ENCODE measurements around the gene PPFIA1.
"Not testable (repeated sequence)": the region's sequence is repeated elsewhere in the genome, so short reads cannot be mapped to it uniquely, and the experiment has no call there.

PPFIA1 gene

DNA sequence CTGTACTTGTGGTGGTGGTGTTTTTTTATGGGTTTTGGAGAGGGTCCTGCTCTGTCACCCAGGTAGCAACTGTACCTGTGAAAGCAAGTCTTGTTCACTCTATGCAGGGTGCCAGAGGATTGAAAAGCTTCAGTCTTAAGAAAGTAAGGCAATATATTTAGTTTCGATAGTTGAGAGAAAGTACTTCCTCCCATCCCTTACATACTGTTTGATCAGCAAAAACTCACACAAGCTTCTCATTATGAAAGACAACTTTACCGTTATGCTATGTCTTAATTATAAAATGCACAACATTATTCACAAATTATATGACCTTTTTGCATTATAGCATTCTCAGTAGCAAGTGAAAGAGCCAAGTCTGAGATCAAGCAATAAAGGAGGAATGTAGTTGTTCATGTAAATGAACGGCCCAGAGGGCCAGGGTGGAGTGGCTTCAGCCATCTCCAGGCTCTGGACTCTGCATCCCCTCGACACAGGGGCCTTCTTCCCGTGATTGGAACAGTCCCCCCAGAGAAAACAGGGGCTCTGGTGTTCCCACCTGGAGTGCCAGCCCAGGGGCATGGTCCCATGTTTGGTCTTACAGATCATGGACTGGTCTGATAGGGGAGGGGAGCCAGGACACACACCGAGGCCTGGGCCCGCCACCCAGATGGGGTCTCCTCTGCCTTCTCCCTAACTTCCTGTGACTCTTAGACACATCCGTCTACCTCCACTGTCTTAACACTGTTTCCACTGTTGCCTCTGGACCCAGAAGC is 89.1 kb downstream of the PPFIA1 start:
- DNase-seq (ENCODE audit: low read depth): no peak

DNA sequence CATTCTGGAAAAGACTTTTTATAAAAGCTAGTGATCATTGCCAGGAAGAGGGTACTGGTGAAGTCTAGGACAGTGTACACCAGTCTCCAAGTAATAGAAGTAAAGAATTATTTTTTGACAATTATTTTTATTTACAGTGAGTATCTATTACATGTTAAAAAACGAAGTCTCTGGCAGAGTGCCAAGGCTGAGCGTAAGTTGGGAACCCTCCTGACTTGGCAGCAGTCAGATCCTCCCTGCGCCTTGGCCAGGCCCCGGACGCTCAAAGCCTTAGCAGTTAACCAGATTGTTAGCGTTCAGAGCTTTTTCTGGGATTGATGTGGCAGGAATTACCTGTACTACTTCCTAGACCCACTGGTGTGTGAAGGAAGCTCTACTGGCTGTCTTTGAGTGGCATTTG is 89.7 kb downstream of the PPFIA1 start:
- no peak for DNase-seq (ENCODE audit: low read depth)

DNA sequence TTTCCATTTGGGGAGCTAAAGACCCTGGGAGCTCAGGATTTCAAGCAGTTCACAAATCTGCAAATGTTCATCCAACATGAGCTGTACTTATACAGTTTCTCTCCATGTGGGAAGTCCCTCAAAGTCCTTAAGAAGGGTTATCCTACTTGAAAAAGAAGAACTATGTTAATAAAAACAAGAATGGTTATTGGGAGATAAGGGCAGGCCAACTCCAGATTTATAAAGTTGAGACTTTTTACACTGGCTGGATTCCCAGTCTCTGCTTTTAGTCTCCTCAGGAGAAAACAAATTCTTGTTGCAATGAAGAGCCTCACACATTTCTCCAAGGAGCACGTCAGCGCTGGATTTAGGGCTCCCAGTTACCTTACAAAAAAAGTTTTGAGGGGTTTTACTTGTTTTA is 93.7 kb downstream of the PPFIA1 start:
- DNase-seq (ENCODE audit: low read depth): no peak

DNA sequence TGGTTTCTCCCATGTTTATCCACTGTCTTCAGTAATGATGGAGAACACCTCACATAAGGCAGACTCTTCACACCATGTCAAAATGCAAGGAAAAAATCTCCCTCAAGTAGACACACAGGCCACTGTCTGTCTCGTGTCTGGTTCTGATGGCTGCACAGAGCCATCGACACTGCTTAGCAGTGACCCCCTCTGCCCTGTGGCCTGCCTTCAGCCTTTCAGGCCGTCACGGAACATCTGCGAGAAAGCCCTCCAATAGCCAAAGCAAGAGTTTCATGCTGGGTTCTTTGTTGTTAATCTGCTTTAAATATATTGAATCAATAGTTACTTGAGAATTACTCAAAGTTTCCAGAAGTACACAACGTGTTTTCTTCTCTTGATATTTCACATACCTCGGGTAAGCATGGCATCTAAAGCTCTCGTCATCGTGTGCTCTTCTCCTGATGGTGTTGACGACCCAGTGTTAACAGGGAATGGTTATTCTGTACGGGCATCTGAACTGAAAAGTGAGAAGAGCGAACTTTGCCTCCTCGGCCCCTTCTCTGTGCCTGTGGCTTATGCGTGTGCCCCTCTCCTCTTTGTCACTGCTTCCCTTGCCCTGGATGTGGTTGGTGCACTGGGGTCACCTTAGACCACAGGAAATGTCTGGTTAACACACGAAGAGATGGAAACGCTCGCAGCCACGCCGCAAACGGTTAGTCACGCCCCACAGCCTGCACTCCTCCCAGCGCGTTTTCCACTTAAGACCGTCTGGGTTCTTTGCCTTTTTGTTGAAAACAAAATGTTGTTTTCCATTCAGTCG is 94.5 kb downstream of the PPFIA1 start:
- DNase-seq (ENCODE audit: low read depth): no peak

GRCh38 chr11:70365544-70365927 is 95.0 kb downstream of the PPFIA1 start:
- no peak for DNase-seq (ENCODE audit: low read depth)

DNA sequence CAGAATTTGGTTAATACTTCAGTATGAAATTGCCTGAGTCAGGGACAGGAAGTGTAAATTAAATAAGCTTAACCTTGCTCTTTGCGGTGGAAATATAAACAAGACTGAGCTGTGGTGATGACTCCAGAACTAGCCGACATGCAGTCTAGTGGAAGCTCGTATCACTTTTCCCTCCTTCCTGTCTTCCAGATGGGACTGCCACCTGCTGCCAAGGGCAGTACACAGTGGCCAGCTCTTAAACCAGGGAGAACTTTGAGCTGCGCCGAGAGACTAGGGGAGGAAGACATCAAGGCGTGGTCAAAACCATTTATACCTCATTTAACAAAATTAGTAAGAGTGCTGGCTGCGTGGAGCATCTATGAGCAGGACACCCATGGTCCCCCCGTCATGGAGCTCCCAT is 96.6 kb downstream of the PPFIA1 start:
- DNase-seq (ENCODE audit: low read depth): peak; percentile 47

- DNase-seq (ENCODE audit: low read depth): no peak
These were observed 98.5 kb downstream of the PPFIA1 start for GRCh38 chr11:70368961-70369360.

GRCh38 chr11:70371241-70371640 is 100.8 kb downstream of the PPFIA1 start:
- DNase-seq (ENCODE audit: low read depth): no peak

- no peak for DNase-seq (ENCODE audit: low read depth)
These were observed 101.6 kb downstream of the PPFIA1 start for GRCh38 chr11:70372076-70372475.

GRCh38 chr11:70376621-70377020 is 106.1 kb downstream of the PPFIA1 start:
- no peak for DNase-seq (ENCODE audit: low read depth)

GRCh38 chr11:70377645-70378044 is 107.2 kb downstream of the PPFIA1 start:
- DNase-seq (ENCODE audit: low read depth): peak; percentile 63

GRCh38 chr11:70378506-70379134 is 108.1 kb downstream of the PPFIA1 start:
- DNase-seq (ENCODE audit: low read depth): no peak

GRCh38 chr11:70381350-70381749 is 110.9 kb downstream of the PPFIA1 start:
- no peak for DNase-seq (ENCODE audit: low read depth)

DNA sequence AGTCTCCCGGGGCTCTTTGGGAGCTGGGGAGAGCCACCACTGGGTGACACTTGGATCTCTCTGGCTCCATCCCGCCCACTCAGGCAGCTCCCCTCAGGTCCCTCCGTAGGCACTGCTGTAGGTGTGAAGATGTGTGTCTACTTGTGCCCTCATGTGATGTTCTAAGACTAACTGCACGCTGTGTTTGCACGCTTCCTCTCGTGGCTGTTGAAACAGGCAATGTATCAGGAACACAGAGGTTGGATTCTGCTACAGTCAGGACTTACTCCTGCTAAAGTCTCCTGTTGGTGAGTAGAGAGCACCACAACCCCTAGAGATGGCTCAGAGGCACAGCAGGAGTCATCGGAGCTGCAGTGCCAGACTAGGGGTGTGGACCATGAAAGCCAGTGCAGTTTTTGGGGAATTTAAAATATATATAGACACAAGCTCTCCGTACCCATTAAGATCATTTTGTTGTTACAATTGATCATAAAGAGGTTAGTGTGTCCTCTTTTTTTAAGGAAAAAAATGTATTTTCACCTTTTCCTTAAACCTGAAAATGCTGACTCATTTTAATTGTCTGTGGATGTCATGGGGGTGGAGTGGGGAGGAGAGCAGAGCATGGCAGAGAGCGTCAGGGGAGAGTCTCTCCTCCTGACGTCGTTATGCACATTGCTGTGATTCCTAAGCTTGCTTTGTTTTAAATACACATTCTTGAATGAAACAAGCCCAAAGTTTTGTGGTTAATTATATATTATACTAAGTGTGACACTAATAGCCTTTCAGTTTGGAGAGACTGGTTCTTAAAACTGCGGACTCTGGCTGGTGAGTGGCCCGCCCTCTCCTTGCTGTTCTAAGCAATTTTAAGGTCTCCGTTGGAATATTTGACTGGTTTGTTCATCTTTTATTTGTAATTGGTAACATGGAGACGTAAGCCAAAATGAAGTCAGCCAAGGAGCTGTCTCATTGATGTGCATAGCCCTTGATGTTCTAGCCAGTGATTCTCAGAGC is 111.7 kb downstream of the PPFIA1 start:
- DNase-seq (ENCODE audit: low read depth): peak; percentile 61

DNA sequence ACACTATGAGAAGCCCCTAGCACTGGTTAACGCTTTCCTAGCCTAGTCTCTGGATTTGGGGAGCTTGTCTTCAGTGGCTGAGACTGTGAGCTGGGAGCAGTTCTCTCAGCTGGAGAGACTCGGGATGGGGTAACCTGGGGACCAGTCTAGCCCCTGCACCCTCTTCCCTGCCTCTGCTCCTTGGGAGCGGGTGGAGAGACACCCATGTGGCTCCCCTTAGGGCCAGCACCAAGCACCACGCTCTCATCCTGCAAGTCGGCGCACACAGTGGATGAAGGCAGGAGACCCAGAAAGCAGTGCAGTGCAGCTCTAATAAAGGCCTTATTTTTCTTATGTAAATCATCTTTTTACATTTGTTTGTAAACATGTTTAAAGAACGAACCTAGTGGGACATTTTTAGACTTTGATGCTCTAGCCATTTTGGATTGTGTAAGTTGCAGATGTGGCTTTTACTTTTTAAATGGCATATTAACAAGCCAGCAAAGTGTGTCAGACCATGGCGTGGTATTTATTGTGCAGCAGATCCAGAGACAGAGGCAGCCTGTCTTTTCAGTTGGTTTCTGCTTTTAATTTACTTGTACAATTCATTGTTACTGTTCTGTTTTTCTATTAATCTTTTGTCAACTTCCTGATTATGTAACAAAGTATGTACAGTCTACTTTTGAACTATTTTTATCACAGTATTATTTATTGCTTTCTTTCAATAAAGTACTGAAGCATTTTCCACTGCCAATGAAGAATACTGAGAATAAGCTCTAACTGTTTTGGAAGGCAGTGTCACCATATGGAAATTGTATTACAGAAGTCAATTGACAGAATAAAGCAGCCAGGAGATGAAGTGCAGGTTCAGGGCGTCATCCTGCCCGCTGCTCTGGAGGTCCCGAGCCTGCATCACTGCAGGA is 113.4 kb downstream of the PPFIA1 start:
- no peak for DNase-seq (ENCODE audit: low read depth)

- DNase-seq (ENCODE audit: low read depth): no peak
These were observed 114.2 kb downstream of the PPFIA1 start for GRCh38 chr11:70384566-70385152.

- no peak for DNase-seq (ENCODE audit: low read depth)
These were observed 117.1 kb downstream of the PPFIA1 start for GRCh38 chr11:70387564-70387963.

- DNase-seq (ENCODE audit: low read depth): no peak
These were observed 118.7 kb downstream of the PPFIA1 start for GRCh38 chr11:70389201-70389600.

GRCh38 chr11:70390882-70391281 is 120.4 kb downstream of the PPFIA1 start:
- DNase-seq (ENCODE audit: low read depth): not testable (repeated sequence)

- no peak for DNase-seq (ENCODE audit: low read depth)
These were observed 123.9 kb downstream of the PPFIA1 start for GRCh38 chr11:70394211-70394950.

Measured in amniotic epithelial cell (primary cell).